Measurements from ENCODE around the gene JUP. TPM values are rescaled to one million over a fixed set of nuclear protein-coding genes. Genes with fewer than 3 reads are reported as not detected.

Gene JUP
- total RNA-seq, 1 donor from 2014 or later: 749 TPM

- TF ChIP-seq, protein P1, sequence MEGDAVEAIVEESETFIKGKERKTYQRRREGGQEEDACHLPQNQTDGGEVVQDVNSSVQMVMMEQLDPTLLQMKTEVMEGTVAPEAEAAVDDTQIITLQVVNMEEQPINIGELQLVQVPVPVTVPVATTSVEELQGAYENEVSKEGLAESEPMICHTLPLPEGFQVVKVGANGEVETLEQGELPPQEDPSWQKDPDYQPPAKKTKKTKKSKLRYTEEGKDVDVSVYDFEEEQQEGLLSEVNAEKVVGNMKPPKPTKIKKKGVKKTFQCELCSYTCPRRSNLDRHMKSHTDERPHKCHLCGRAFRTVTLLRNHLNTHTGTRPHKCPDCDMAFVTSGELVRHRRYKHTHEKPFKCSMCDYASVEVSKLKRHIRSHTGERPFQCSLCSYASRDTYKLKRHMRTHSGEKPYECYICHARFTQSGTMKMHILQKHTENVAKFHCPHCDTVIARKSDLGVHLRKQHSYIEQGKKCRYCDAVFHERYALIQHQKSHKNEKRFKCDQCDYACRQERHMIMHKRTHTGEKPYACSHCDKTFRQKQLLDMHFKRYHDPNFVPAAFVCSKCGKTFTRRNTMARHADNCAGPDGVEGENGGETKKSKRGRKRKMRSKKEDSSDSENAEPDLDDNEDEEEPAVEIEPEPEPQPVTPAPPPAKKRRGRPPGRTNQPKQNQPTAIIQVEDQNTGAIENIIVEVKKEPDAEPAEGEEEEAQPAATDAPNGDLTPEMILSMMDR (IDR thresholded peaks at IDR 0.05; ENCODE audit: insufficient read depth, low read length, poor library complexity, severe bottlenecking): no peak
- Histone ChIP-seq H3K36me3 (ENCODE audit: control insufficient read depth, insufficient read depth, low read length) (no peaks in the 10 kb centered on the region), H3K4me3 (ENCODE audit: low read depth, low read length) (peak within 1 kb of the TSS; percentile 39), H3K27me3 (ENCODE audit: control insufficient read depth, insufficient read depth, low read length) (peaks cover 56% of the 10 kb centered on the region)
- no peak for DNase-seq (ENCODE audit: low read depth)
Observed at GRCh38 chr17:41734139-41734948, 52.2 kb downstream of the JUP start, which contains the start of gene HAP1. TSS of gene HAP1 (minus strand) at chr17:41734643. CDS start at chr17:41734634, 9 bp downstream.

- H3K4me3 ChIP-seq (ENCODE audit: low read depth, low read length): peak overlapping the region; percentile 39
Observed at GRCh38 chr17:41733348-41734138, 53.0 kb downstream of the JUP start.

GRCh38 chr17:41731836-41732235, 54.7 kb downstream of the JUP start:
- no peak for DNase-seq (ENCODE audit: low read depth)
- H3K36me3 ChIP-seq (ENCODE audit: control insufficient read depth, insufficient read depth, low read length): no peaks in the 10 kb centered on the region
- peaks cover 51% of the 10 kb centered on the region for H3K27me3 ChIP-seq (ENCODE audit: control insufficient read depth, insufficient read depth, low read length)
- TF ChIP-seq, protein P1 (IDR thresholded peaks at IDR 0.05; ENCODE audit: insufficient read depth, low read length, poor library complexity, severe bottlenecking): no peak
- H3K4me3 ChIP-seq (ENCODE audit: low read depth, low read length): no peak overlapping the region

More at GRCh38 chr17:41733348-41734138, 53.0 kb downstream of the JUP start:
- Histone ChIP-seq H3K27me3 (ENCODE audit: control insufficient read depth, insufficient read depth, low read length) (peaks cover 56% of the 10 kb centered on the region), H3K36me3 (ENCODE audit: control insufficient read depth, insufficient read depth, low read length) (no peaks in the 10 kb centered on the region)
- TF ChIP-seq, protein P1 (IDR thresholded peaks at IDR 0.05; ENCODE audit: insufficient read depth, low read length, poor library complexity, severe bottlenecking): no peak
- DNase-seq (ENCODE audit: low read depth): no peak

- Histone ChIP-seq H3K4me3 (ENCODE audit: low read depth, low read length) (no peak overlapping the region), H3K27me3 (ENCODE audit: control insufficient read depth, insufficient read depth, low read length) (peaks cover 45% of the 10 kb centered on the region), H3K36me3 (ENCODE audit: control insufficient read depth, insufficient read depth, low read length) (no peaks in the 10 kb centered on the region)
- TF ChIP-seq, protein P1 (IDR thresholded peaks at IDR 0.05; ENCODE audit: insufficient read depth, low read length, poor library complexity, severe bottlenecking): no peak
- no peak for DNase-seq (ENCODE audit: low read depth)
Observed at GRCh38 chr17:41730479-41730878, 56.0 kb downstream of the JUP start.

GRCh38 chr17:41728056-41728455, 58.5 kb downstream of the JUP start:
- no peak for DNase-seq (ENCODE audit: low read depth)
- TF ChIP-seq, protein P1 (IDR thresholded peaks at IDR 0.05; ENCODE audit: insufficient read depth, low read length, poor library complexity, severe bottlenecking): no peak
- Histone ChIP-seq H3K4me3 (ENCODE audit: low read depth, low read length) (no peak overlapping the region), H3K36me3 (ENCODE audit: control insufficient read depth, insufficient read depth, low read length) (no peaks in the 10 kb centered on the region), H3K27me3 (ENCODE audit: control insufficient read depth, insufficient read depth, low read length) (peaks cover 28% of the 10 kb centered on the region)

All from kidney epithelial cell (primary cell).